ENCODE results near the gene SPPL2C. TPM values are rescaled to one million over a fixed set of nuclear protein-coding genes. Genes with fewer than 3 reads are reported as not detected.

SPPL2C gene
- polyA plus RNA-seq, 1 experiment, result not detected

DNA sequence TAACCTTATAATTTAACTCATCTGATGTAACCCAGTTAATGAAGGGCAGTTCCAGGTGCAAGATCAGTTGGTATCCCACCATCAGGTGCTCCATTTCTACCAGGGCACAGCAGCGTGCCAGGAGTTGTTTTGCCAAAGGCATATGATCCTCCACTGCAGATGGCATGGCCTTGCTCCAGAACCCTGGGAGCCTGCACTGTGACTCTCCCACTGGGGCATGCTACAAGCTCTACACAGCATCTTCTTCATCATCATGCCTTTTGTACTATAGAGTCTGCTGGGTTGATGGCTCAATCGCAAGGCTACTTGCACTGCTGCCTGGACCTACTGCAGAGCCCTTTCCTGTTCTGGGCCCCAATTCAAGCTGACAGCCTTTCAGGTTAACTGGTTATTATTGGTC is 38.4 kb downstream of the SPPL2C start:
- H3K4me3 ChIP-seq (ENCODE audit: low read depth, low read length), result no peak overlapping the region
- no peak for DNase-seq (ENCODE audit: low read depth, low spot score)
- POLR2A ChIA-PET, result no interaction called here
- no peak for TF ChIP-seq CTCF (IDR thresholded peaks at IDR 0.05; ENCODE audit: low read depth, low read length)
- H3K9me3 ChIP-seq (ENCODE audit: control insufficient read depth, insufficient read depth, low read length), result no peaks in the 10 kb centered on the region; the same call in 1 of the 2 replicates
- H3K27ac ChIP-seq (ENCODE audit: low read depth, low read length), result no peak overlapping the region
- CTCF ChIA-PET, result no interaction called here
- H3K27me3 ChIP-seq (ENCODE audit: control insufficient read depth, insufficient read depth, low read length), result no peaks in the 10 kb centered on the region

DNA sequence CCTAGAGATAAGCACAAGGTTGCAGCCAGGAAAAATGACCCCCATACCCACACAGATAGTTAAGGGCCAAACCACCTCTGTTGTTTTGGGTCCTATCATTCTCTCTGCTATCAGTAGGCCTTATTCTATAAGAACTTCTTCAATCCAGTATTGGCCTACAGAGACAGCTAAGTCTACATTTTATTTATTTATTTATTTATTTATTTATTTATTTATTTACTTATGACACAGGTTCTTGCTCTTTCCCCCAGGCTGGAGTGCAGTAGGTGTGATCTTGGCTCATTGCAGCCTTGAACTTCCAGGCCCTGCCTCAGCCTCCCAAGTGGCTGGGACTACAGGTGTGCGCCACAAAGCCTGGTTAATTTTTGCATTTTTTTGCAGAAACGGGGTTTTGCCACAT is 42.2 kb downstream of the SPPL2C start:
- Histone ChIP-seq H3K27ac (ENCODE audit: low read depth, low read length) (no peak overlapping the region), H3K9me3 (ENCODE audit: control insufficient read depth, insufficient read depth, low read length) (no peaks in the 10 kb centered on the region; the same call in 1 of the 2 replicates), H3K27me3 (ENCODE audit: control insufficient read depth, insufficient read depth, low read length) (no peaks in the 10 kb centered on the region), H3K4me3 (ENCODE audit: low read depth, low read length) (no peak overlapping the region)
- CTCF ChIA-PET, result no interaction called here
- no peak for DNase-seq (ENCODE audit: low read depth, low spot score)
- POLR2A ChIA-PET, result no interaction called here
- TF ChIP-seq CTCF (IDR thresholded peaks at IDR 0.05; ENCODE audit: low read depth, low read length), result no peak

DNA sequence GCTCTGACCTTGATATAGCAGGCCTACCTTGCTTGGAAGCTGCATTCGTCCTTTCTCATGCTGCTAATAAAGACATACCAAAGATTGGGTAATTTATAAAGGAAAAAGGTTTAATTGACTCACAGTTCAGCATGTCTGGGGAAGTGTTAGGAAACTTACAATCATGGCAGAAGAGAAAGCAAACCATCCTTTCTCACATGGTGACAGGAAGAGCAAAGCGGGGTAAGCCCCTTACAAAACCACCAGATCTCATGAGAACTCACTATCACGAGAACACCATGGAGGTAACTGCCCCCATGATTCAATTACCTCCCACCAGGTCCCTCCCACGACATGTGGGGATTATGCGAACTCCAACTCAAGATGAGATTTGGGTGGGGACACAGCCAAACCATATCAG is 43.7 kb downstream of the SPPL2C start:
- Histone ChIP-seq H3K9me3 (ENCODE audit: control insufficient read depth, insufficient read depth, low read length) (no peaks in the 10 kb centered on the region; the same call in 1 of the 2 replicates), H3K4me3 (ENCODE audit: low read depth, low read length) (no peak overlapping the region), H3K27me3 (ENCODE audit: control insufficient read depth, insufficient read depth, low read length) (no peaks in the 10 kb centered on the region), H3K27ac (ENCODE audit: low read depth, low read length) (no peak overlapping the region)
- ChIA-PET CTCF (no interaction called here), POLR2A (no interaction called here)
- no peak for TF ChIP-seq CTCF (IDR thresholded peaks at IDR 0.05; ENCODE audit: low read depth, low read length)
- DNase-seq (ENCODE audit: low read depth, low spot score), result no peak

- H3K27ac ChIP-seq (ENCODE audit: low read depth, low read length), result no peak overlapping the region
- peaks cover 4% of the 10 kb centered on the region; the same call in 1 of the 2 replicates for H3K9me3 ChIP-seq (ENCODE audit: control insufficient read depth, insufficient read depth, low read length)
- peaks cover under 1% of the 10 kb centered on the region for H3K27me3 ChIP-seq (ENCODE audit: control insufficient read depth, insufficient read depth, low read length)
- TF ChIP-seq CTCF (IDR thresholded peaks at IDR 0.05; ENCODE audit: low read depth, low read length), result peak; percentile 10; the same call in 1 of the 2 replicates
- DNase-seq (ENCODE audit: low read depth, low spot score), result no peak
- ChIA-PET CTCF (no interaction called here), POLR2A (no interaction called here)
- no peak overlapping the region for H3K4me3 ChIP-seq (ENCODE audit: low read depth, low read length)
Observed at GRCh38 chr17:45889579-45889978, 44.9 kb downstream of the SPPL2C start.

DNA sequence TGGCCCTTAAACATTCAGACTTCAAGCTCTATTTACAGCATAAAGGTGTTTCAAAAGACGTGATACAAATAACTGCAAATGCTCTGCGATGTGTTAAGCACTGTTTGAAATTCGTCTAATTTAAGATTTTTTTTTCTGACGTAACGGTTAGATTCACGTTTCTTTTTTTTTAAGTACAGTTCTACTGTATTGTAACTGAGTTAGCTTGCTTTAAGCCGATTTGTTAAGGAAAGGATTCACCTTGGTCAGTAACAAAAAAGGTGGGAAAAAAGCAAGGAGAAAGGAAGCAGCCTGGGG is 49.0 kb downstream of the SPPL2C start:
- H3K27ac ChIP-seq (ENCODE audit: low read depth, low read length), result no peak overlapping the region
- ChIA-PET CTCF (interaction anchor here (0.6 to 1.3 kb wide), 9 partner anchors 13 to 481 kb away, joined by 3 to 5 read pairs (median 4); no protein-coding TSS in a partner anchor), POLR2A (no interaction called here)
- peaks cover 37% of the 10 kb centered on the region for H3K27me3 ChIP-seq (ENCODE audit: control insufficient read depth, insufficient read depth, low read length)
- peak overlapping the region; percentile 66 for H3K4me3 ChIP-seq (ENCODE audit: low read depth, low read length)
- no peak for DNase-seq (ENCODE audit: low read depth, low spot score)
- H3K9me3 ChIP-seq (ENCODE audit: control insufficient read depth, insufficient read depth, low read length), result peaks cover 4% of the 10 kb centered on the region; the same call in 1 of the 2 replicates
- no peak for TF ChIP-seq CTCF (IDR thresholded peaks at IDR 0.05; ENCODE audit: low read depth, low read length)

All from AG04450 (cell line).